DND-41 (cell line): ENCODE measurements around the gene PTBP1.

Experiments used
- ATAC-seq: fragments of 200-7000 bp; cut with Tn5 transposase; 3 replicates; pipeline ENCODE4 v1.9.1; 2021; ENCODE audit warnings: low read depth; ENCODE audit not compliant: insufficient read depth
- DNase-seq: peaks from one replicate; pipeline ENCODE4 v3.0.0-alpha.2; 2020
- H2AFZ ChIP-seq: 2 replicates; pipeline ENCODE4 v1.6.0; 2012; ENCODE audit warnings: low read depth, low read length
- H3K27ac ChIP-seq: 2 replicates; pipeline ENCODE4 v1.5.1; 2012; ENCODE audit warnings: low read length, inconsistent platforms
- H3K27me3 ChIP-seq: fragments of 200-600 bp; sonication (generic); 2 replicates; pipeline ENCODE4 v1.6.0; 2012; ENCODE audit warnings: low read length, mild to moderate bottlenecking, inconsistent platforms; ENCODE audit not compliant: insufficient read depth, poor library complexity
- H3K36me3 ChIP-seq: 2 replicates; pipeline ENCODE4 v1.5.1; 2012; ENCODE audit warnings: low read length, inconsistent platforms; ENCODE audit not compliant: insufficient read depth
- H3K4me1 ChIP-seq: 2 replicates; pipeline ENCODE4 v1.5.1; 2012; ENCODE audit warnings: mild to moderate bottlenecking, low read length; ENCODE audit not compliant: insufficient read depth
- H3K4me2 ChIP-seq: 2 replicates; pipeline ENCODE4 v1.6.0; 2012; ENCODE audit warnings: mild to moderate bottlenecking, moderate library complexity, low read length, inconsistent platforms; ENCODE audit not compliant: insufficient read depth
- H3K4me3 ChIP-seq, 2 experiments: fragments of 200-600 bp in 1 of 2; shearing (Covaris generic) in 1 of 2; 2 replicates each; pipeline ENCODE4 v1.5.1; 2012 to 2016; ENCODE audit warnings: inconsistent platforms in 2 of 2, low read length in 2 of 2, mild to moderate bottlenecking in 2 of 2, low read depth in 1 of 2, moderate library complexity in 1 of 2
- H3K79me2 ChIP-seq: 2 replicates; pipeline ENCODE4 v1.6.0; 2012; ENCODE audit warnings: low read length, inconsistent platforms; ENCODE audit not compliant: insufficient read depth
- H3K9ac ChIP-seq: 2 replicates; pipeline ENCODE4 v1.6.0; 2012; ENCODE audit warnings: low read depth, mild to moderate bottlenecking, inconsistent platforms, low read length, moderate library complexity
- H3K9me3 ChIP-seq: 2 replicates; pipeline ENCODE4 v1.5.1; 2012; ENCODE audit warnings: low read length, moderate library complexity, mild to moderate bottlenecking, inconsistent platforms; ENCODE audit not compliant: insufficient read depth, severe bottlenecking
- H4K20me1 ChIP-seq: 2 replicates; pipeline ENCODE4 v1.6.0; 2012; ENCODE audit warnings: low read length; ENCODE audit not compliant: insufficient read depth
- CTCF ChIP-seq: IDR thresholded peaks from 2 replicates; pipeline ENCODE4 v1.5.1; 2012; ENCODE audit warnings: borderline replicate concordance, low read length, moderate library complexity, mild to moderate bottlenecking; ENCODE audit not compliant: poor library complexity, severe bottlenecking; ENCODE audit errors: extremely low read depth
- EZH2 ChIP-seq: IDR thresholded peaks from 3 replicates; pipeline ENCODE4 v1.6.1; 2012; ENCODE audit warnings: borderline replicate concordance, low read depth, mild to moderate bottlenecking, moderate library complexity, low read length, inconsistent platforms; ENCODE audit not compliant: severe bottlenecking

PTBP1 gene

GRCh38 chr19:855566-856120 is 58.4 kb downstream of the PTBP1 start:
- Histone ChIP-seq H3K36me3 (no peaks in the 10 kb centered on the region), H3K27ac (no peak overlapping the region), H3K79me2 (no peaks in the 10 kb centered on the region), H3K4me2 (no peak overlapping the region), H3K27me3 (no peaks in the 10 kb centered on the region), H3K4me1 (no peaks in the 10 kb centered on the region), H3K9me3 (no peaks in the 10 kb centered on the region), H3K9ac (no peak overlapping the region), H2AFZ (no peak overlapping the region), H3K4me3 (no peak overlapping the region), H4K20me1 (no peaks in the 10 kb centered on the region)
- TF ChIP-seq CTCF (no peak), EZH2 (no peak)
- DNase-seq = no peak
- ATAC-seq = no peak

- H3K9ac ChIP-seq = no peak overlapping the region
These were observed 61.0 kb downstream of the PTBP1 start for GRCh38 chr19:858284-858683.

GRCh38 chr19:858868-859843 is 61.9 kb downstream of the PTBP1 start, which contains the start of gene CFD:
Gene CFD (plus strand): TSS chr19:859664. CDS start chr19:859690, 26 bp downstream.
- H3K4me2 ChIP-seq = no peak within 1 kb of the TSS
- no peak within 1 kb of the TSS for H2AFZ ChIP-seq
- H3K9ac ChIP-seq = no peak within 1 kb of the TSS
- H3K4me1 ChIP-seq = peaks cover 3% of the 10 kb centered on the region
- ATAC-seq (no peak), DNase-seq (no peak)
- peaks cover 2% of the 10 kb centered on the region; the same call in 1 of the 2 replicates for H4K20me1 ChIP-seq
- no peak for TF ChIP-seq EZH2
- TF ChIP-seq CTCF = no peak
- no peaks in the 10 kb centered on the region for H3K79me2 ChIP-seq
- no peaks in the 10 kb centered on the region for H3K27me3 ChIP-seq
- no peaks in the 10 kb centered on the region for H3K36me3 ChIP-seq
- no peak within 1 kb of the TSS for H3K4me3 ChIP-seq
- no peak within 1 kb of the TSS for H3K27ac ChIP-seq
- no peaks in the 10 kb centered on the region for H3K9me3 ChIP-seq

More at GRCh38 chr19:858284-858683, 61.0 kb downstream of the PTBP1 start:
- TF ChIP-seq EZH2 (no peak), CTCF (no peak)
- DNase-seq = no peak
- H3K79me2 ChIP-seq = no peaks in the 10 kb centered on the region
- H3K27me3 ChIP-seq = no peaks in the 10 kb centered on the region
- H3K36me3 ChIP-seq = no peaks in the 10 kb centered on the region
- H3K4me3 ChIP-seq = no peak overlapping the region
- H3K4me2 ChIP-seq = no peak overlapping the region
- H3K27ac ChIP-seq = no peak overlapping the region
- no peak for ATAC-seq
- no peaks in the 10 kb centered on the region for H3K9me3 ChIP-seq
- no peak overlapping the region for H2AFZ ChIP-seq
- no peaks in the 10 kb centered on the region for H3K4me1 ChIP-seq
- no peaks in the 10 kb centered on the region for H4K20me1 ChIP-seq
